ENCODE data around the gene ZNF697.
A peak's percentile ranks its signal among the peaks of the same experiment; 100 is the strongest.
"Not testable (repeated sequence)": the region's sequence is repeated elsewhere in the genome, so short reads cannot be mapped to it uniquely, and the experiment has no call there.

Gene ZNF697

DNA sequence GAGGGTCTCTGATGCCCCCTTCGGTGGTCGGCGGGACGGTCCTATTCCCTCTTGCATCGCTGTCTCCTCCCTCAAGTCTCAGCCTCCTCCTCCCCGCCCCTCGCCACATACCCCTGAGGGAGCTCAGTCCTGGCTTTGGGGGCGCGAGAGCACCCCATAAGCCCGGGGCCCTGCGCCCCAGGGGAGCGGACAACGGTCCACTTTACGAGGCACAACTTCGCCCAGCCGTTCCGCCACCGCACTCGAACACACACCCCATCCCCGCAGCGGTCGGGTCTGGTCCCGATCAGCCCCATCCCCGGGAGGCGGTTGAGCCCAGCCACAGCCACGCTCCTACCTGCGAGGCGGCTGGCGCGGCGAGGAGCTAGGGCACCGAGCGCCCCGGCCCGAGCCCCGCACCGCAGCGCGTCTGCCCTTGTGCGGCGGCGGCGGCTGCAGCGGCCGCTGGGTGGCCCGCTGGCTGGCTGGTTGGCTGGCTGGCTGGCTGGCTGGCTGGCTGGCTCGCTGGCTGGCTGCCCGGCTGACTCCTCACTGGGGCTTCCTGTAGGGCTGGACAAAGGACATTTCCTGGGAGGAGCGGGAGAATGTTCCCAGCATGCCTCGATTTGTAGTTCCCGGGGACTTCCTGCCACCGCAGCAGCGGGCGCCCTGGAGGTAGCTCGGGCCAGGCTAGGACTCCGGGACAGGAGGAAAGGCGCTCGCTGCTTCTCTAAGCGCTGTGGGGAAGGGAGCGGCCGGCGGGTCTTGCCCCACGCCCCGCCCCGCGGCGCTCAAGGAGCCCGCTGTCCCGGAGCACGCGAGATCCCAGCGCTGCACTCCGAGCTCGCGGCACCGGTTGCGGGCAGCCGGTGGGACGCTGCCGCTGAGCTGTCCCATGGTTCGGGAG, at the start of gene ZNF697:
ZNF697 (minus strand) TSS at position 533 of the 886 bp plus-strand sequence. CDS start 22,166 bp downstream, outside the sequence.
- peak within 1 kb of the TSS; percentile 92 for H3K4me3 ChIP-seq (ENCODE audit: low read depth, low read length)

DNA sequence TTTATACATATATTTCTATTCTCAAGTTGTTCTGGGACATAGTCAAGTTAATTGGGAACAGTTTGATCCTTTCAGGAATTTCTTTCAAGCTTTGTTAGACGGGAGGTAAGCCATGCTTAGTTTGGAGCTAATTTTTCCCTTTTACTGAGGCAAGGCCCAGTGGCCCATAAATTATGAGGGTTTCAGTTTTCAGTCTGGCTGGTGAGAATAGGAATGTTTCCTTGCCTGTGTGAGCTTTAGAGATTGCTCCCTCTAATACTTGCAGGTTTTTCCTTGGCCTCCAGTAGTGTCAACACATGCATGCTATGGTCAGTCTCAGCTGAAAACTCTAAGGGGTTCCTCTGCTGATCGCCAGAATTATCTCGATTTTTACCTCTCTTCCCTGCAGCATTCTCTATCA, 49.5 kb upstream of the ZNF697 start:
- H3K4me3 ChIP-seq (ENCODE audit: low read depth, low read length), result no peak overlapping the region

DNA sequence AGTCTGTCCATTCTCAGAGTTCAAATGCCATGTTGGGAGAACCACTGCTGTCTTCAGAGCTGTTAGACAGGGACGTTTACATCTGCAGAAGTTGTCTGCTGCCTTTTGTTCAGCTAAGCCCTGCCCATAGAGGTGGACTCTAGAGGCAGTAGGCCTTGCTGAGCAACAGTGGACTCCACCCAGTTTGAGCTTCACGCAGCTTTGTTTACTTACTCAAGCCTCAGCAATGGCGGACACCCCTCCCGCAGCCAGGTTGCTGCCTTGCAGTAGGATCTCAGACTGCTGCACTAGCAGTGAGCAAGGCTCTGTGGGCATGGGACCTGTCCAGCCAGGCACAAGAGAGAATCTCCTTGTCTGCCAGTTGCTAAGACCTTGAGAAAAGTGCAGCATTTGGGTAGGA, 48.8 kb upstream of the ZNF697 start:
- H3K4me3 ChIP-seq (ENCODE audit: low read depth, low read length), result not testable (repeated sequence)

DNA sequence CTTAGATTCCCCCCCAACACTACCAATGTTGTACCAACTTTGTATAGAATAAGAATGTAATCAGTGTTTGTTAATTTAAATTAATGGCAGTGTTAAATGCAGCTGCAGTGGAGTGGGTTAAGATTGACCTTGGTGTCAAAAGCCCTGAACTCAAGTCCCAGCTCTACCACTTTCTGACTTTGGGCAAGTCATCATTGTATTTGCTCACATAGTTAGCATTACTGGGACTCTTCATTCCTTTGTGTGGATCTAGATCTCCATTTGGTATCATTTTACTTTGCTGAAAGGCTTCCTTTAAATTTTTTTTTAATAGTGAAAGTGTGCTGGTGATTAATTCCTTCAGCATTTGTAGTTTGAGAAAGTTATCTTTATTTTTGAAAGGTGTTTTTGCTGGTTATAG, 41.4 kb upstream of the ZNF697 start:
- no peak overlapping the region for H3K4me3 ChIP-seq (ENCODE audit: low read depth, low read length)

DNA sequence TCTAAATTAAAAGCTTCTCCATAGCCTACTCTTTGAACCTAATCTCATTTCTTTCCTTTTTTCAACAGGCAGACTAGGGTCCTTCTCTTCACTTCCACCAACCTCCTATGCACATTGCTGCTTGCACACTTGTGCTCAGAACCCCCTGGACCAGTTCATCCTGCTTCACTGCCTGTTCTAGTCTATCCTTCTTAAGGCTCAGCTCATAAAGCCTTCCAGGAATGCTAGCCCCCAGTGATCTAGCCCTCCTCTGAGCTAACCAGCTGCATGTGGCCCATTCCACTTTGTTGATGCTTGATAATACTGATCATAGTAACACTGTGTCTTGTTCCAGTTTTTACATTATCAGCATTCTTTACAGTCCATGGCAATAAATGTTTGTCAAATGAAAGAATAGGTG, 40.7 kb upstream of the ZNF697 start:
- H3K4me3 ChIP-seq (ENCODE audit: low read depth, low read length), result no peak overlapping the region

DNA sequence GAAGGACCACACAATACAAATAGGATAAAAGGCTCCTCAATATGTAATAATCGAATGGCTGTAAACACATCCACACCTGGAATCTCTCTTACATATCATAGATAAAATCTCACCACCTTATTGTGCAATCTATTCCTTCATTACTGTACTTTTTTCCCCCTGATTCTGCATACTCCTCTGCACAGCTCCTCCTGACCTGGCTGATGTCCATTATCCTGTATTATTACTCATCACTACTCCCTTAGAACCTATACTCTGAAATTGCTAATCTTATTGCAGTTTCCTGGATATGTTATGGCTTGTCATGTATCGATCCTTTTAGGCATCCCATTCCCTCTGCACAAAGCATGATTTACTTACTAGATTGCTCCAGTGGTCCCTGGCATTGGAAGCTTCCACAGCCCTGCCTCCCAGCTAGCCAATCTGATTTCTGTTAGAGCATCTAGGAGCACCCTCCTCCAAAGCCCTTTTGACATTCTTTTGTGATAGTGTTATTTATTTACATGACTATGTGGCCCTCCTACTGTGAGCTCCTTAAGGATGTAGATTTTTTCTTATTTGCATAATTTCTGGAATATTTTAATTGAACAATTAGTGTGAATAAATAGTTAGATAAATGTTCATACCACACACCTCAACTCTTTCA, 39.5 kb upstream of the ZNF697 start:
- H3K4me3 ChIP-seq (ENCODE audit: low read depth, low read length), result no peak overlapping the region

DNA sequence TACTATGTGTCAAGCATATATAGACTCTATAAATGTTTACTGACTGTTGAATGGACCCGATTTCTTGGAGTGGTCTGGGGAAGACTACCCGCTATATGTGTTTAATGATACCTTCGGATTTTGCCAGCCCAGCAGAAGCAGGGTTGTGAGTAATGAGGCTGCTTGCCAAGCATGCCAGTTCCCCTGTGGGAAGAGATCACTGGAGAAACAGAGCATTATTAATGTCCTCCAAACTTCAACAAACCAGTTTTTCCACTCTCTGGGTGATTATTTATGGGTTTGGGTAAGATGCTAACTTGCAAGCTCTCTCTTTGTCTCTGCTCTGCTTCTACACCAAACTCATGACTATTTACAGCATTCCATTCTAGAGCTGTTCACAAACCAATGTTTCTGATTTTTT, 38.6 kb upstream of the ZNF697 start:
- H3K4me3 ChIP-seq (ENCODE audit: low read depth, low read length), result no peak overlapping the region

DNA sequence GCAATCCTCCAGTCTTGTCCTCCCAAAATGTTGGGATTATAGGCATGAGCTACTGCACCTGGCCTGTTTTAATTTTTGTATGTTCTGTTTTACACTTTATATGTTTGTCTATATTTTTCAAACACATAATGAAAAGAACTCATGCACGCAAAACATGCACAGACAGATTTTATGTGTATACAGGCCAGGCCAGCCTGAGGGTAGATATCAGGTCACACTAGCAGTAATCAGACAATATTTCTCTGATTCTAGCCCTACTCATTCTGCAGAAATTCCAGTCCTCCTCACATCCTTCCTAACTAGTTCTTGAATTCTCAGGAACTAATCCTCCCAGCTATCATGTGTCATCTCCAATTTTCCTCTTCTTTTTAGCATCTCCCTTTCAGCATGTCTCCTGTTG, 35.8 kb upstream of the ZNF697 start:
- no peak overlapping the region for H3K4me3 ChIP-seq (ENCODE audit: low read depth, low read length)

DNA sequence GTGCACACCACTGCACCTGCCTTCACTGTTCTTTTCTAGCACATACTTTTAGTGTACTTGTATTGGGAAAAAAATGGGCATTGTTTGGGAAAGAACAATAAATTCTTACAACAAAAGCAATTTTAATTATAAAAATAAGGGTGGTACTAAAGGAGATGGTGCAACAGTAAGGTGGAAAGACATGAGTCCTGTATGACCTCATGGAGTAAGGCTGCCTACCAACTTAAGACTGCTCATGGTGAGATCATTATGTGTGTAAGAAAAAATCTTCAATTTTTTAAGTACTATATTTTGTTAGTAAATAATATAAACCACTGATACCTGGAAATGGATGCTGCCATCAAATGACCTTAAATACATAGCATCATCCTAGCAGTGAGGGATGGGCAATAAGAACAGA, 34.1 kb upstream of the ZNF697 start:
- no peak overlapping the region for H3K4me3 ChIP-seq (ENCODE audit: low read depth, low read length)

DNA sequence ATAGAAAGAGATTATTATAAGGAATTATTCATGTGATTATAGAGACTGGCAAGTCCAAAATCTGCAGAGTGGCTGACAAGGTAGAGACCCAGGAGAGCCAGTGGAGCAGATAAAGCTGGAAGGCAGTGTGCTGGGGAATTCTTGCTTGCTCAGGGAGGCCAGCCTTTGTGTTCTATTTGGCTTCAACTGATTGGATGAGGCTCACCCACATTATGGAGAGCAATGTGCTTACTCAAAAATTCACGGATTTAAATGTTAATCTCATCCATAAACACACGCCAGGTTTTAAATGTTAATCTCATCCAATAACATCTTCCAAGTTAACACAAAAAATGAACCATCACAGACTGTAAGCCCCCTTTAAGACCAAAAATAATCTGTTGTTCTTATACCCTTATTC, 33.5 kb upstream of the ZNF697 start:
- H3K4me3 ChIP-seq (ENCODE audit: low read depth, low read length), result no peak overlapping the region

DNA sequence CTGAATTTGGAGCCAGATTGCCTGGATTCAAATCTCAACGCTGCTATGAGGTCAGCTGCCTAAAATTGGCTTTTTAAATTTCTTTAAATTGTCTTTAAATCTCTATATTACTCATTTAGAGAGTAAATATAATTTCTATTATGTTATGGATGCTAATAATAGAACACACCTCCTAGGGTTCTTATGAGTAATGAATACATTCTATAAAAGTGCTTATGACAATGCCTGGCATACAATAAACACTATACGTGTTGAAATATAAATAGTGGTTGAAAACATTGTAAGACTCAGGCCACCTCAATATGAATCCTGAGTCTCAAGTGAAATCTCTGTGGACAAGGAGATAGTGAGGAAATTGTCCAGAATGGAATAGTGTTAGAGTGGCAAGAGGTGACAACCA, 32.7 kb upstream of the ZNF697 start:
- no peak overlapping the region for H3K4me3 ChIP-seq (ENCODE audit: low read depth, low read length)

DNA sequence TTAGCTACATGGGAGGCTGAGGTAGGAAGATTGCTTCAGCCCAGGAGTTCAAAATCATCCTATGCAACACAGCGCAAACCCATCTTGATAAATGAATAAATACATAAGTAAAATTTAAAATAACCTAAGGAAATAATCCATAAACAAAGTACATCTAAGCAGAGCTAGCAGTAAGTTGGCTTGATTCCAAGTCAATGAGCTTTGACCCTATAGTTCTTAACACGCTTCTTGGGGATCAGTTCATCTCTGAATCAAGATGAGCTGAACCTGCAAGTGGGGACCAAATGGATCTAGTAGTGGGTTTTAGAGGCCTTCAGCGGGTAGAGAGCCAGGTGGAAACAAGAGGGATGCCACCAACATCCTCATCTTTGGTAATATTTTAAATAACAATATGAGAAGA, 32.1 kb upstream of the ZNF697 start:
- no peak overlapping the region for H3K4me3 ChIP-seq (ENCODE audit: low read depth, low read length)

DNA sequence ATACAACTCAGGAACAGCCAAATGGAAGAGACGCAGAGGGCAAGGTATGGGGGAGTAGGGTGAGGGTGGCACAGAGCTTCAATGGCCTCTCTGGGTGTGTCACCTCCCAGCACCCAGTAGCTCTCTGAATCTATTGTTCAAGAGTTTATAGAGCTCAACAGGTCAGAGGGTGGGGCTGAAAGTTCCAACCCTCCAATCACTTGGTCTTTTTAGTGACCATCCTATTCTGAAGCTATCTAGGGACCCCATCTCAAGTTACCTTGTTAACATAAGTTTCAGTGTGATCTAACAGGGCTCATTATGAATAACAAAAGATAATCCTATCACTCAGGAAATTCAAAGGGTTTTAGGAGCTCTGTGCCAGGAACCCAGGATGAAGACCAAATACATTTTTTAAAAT, 31.2 kb upstream of the ZNF697 start:
- no peak overlapping the region for H3K4me3 ChIP-seq (ENCODE audit: low read depth, low read length)

DNA sequence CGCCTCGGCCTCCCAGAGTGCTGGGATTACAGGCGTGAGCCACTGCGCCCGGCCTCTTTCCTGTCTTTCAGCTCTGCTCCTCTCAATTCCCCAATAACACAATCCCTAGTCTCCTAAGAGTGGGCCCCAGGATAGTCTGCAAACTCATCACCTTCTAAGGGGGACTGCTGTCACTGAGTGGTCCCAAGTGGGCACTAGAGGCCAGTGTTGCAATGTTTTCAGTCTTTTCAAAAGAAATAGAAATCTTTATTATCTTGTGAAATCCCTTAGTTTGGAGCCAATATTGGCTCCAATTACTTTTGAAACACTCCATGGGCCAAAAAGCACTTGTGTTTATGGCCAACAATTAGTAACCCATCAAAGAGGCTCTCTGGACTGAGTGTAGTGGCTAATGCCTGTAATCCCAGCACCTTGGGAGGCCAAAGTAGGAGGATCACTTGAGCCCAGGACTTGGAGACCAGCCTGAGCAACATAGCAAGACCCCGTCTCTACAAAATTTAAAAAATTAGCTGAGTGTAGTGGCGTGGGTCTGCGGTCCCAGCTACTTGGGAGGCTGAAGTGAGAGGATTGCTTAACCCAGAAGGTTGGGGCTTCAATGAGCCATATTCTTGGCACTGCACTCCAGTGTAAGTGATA, 28.6 kb upstream of the ZNF697 start:
- no peak overlapping the region for H3K4me3 ChIP-seq (ENCODE audit: low read depth, low read length)

DNA sequence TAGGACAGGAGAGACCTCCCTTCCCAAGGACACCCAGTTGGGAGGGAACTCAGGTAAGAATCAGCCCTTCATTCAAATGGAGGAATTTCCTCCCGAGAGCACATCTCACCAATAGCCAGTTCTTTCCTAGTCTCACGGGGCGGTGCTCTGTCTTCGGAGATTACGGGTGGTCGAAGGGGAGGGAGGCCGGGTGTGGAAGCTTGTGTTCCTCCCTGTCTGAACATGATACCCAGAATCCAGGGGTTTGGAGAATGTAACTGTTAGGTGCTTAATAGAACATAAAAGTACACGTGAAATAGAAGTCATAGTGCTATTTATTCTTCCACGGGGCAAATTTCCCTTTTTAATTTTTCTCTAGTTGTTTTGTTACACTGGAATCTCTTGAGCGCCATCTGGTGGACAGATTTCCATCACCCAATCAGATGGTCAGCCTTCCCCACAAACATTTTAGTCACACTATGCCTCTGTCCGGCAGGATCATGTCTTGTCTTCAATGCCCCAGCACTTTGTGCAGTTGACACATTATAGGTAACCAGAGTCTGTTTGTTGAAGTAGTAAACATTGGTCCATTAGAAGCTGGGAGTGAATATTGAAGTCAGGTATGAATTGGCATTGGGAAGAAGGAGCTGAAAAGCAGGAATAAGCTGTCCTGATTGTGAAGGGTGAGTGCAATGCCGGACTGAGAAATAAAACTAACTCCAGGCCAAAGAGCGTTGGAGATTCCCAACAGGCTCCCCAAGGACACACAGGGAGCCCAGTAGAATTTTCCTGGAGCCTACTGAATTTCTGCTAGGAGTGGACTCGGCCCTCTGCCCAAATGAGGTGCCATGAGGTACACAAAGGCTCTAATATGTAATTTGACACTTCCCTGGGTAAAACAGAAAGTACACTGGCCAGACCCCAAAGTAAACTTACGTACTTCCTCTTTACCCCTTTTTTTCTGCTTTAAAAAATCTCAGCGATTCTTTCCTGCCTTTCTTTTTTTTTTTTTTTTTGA, 27.6 kb upstream of the ZNF697 start:
- H3K4me3 ChIP-seq (ENCODE audit: low read depth, low read length), result peak overlapping the region; percentile 10

DNA sequence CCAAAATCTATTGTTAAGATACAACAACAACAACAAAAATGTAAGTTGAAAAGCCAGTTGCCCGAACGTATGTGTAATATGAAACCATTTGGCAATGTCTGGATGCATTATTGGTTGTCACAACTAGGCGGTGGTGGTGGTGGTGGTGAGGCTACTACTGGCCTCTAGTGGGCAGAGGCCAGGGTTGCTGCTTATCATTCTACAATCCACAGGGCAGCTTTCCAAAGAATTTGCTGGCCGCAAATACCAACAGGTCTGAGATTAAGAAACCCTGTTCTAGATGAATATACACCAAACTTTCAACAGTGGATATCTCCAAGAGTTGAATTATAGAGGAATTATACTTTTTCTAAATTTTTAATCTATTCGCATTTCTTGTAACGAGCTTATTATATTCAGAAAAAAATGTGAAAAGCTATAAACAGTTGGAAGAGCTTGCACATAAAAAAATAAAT, 26.8 kb upstream of the ZNF697 start:
- H3K4me3 ChIP-seq (ENCODE audit: low read depth, low read length), result no peak overlapping the region

DNA sequence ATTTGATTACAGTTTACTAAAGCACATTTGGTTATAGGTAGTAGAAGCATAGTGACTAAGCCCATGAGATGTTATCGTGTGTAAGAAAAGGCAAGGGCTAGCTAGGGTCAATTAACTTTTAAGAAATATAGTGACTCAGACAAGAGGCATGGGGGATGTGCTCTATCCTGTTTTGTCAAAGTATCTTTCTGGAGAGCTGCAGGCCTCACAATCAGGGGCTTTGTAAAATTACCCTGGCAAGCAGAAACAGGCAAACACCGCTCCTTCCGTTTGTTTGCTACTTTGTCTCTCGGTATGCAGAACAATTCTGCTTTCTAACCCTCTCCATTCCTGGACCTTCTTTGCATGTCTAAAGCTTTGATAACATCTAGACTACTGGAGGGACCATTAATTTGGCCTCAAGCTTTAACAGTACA, 26.1 kb upstream of the ZNF697 start:
- no peak overlapping the region for H3K4me3 ChIP-seq (ENCODE audit: low read depth, low read length)

DNA sequence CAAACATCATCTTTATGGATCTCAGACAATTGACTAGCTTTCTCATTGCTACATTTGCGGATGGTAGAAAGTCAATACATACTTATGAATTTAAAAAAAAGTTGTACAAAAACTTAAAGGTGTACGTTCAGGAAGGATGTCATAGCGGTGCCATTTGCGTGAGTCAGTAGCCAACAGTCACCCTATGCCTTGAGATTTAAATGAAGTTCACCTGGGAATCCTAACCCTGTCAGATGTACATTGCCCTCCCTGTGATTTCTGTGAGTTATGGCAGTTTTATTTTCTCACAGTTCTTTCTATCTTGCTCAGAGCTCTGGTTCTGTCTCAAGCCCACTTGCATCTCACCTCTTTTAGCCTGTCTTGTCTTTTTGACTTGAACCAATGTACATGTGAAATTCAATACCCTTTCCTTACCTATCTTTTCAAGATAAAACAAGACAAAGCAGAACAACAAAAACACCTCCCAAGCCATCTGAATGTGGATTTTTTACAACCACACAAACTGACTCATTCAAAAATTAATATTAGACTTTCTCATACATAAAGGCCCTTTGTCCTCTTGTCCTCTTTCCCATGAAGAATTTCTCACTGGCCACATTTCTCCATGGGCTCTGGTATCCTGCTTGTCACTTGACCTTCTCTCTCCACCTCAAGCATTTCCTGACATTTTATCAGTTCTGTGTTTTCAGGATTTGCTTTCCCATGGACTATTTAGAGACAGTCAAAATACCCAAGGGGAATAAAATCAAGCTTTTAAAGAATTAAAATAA, 25.3 kb upstream of the ZNF697 start:
- H3K4me3 ChIP-seq (ENCODE audit: low read depth, low read length), result no peak overlapping the region

DNA sequence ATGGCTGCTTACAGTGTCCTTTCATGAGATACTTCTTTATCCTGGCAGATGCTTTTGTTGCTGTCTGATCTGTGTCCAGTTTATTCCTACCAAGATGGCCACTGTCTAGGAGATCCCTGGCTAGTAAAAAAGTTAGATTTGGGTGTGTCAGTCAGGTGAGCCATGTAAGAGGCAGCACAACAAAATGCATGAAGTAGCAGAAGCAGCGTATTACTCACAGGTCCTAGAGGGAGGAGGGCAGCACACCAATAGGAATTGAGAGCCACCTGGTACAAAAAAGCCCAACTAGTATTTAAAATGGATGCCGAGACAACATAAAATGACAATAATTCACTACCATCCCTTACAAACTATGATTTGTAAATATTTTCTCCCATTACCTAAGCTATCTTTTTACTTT, 22.8 kb upstream of the ZNF697 start:
- no peak overlapping the region for H3K4me3 ChIP-seq (ENCODE audit: low read depth, low read length)

DNA sequence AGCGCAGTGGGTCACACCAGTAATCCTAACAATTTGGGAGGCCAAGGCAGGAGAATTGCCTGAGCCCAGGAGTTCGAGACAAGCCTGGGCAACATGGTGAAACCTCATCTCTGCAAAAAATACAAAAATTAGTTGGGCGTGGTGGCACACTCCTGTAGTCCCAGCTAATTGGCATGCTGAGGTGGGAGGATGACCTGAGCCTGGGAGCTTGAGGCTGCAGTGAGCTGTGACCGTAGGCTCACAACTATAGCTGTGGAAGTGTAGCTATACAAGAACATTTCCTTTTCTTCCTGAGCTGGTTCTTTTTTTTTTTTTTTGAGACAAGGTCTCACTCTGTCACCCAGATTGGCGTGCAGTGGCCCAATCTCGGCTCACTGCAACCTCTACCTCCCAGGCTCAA, 19.1 kb upstream of the ZNF697 start:
- no peak overlapping the region for H3K4me3 ChIP-seq (ENCODE audit: low read depth, low read length)

All from iPS-11a (cell line).